GM12878 (cell line): ENCODE measurements around the gene RFPL2. TPM values are rescaled to one million over a fixed set of nuclear protein-coding genes. Genes with fewer than 3 reads are reported as not detected.

ENCODE experiments used
- ATAC-seq: fragments of 200-7000 bp; cut with Tn5 transposase; 3 replicates; pipeline ENCODE4 v1.9.1; 2020; ENCODE audit warnings: mild to moderate bottlenecking, moderate library complexity
- BruUV-seq: library from RNA; stranded (reverse); fragments of 400-500 nt; replicated peaks from 2 replicates; lab custom pipeline; 2021; lab: Mats Ljungman, UMichigan
- CTCF ChIA-PET: fragments of 300-600 bp; sonication (Branson Sonifier 250); formaldehyde crosslinking; extraction: SDS; loops from one replicate; lab custom pipeline; 2021; ENCODE audit warnings: inconsistent platforms; lab: Yijun Ruan, JAX
- POLR2A ChIA-PET: fragments of 350-600 bp; formaldehyde crosslinking; extraction: SDS; loops from one replicate; lab custom pipeline; 2021; ENCODE audit warnings: inconsistent platforms; lab: Charles Lee
- RAD21 ChIA-PET: fragments of 300-600 bp; sonication (Branson Sonifier 250); formaldehyde crosslinking; loops from one replicate; lab custom pipeline; 2023; ENCODE audit warnings: antibody characterized with exemption; ENCODE audit not compliant: unreplicated experiment; lab: Charles Lee
- SMC1A ChIA-PET: fragments of 300-600 bp; sonication (Branson Sonifier 250); formaldehyde crosslinking; loops from one replicate; lab custom pipeline; 2023; ENCODE audit not compliant: unreplicated experiment, uncharacterized antibody; lab: Charles Lee
- DNase-seq: peaks from one replicate; pipeline ENCODE4 v3.0.0-alpha.2; 2011; ENCODE audit warnings: low read depth, low spot score
- FAIRE-seq: peaks from 3 replicates; lab custom pipeline; 2011; peaks lifted over from hg19 to GRCh38; lab: Jason Lieb, UNC
- H2AFZ ChIP-seq: 2 replicates; pipeline ENCODE4 v1.6.0; 2011; ENCODE audit warnings: low read depth, low read length, control low read depth; ENCODE audit not compliant: control insufficient read depth
- H3K27ac ChIP-seq: 2 replicates; pipeline ENCODE4 v1.5.1; 2011; ENCODE audit warnings: control low read depth; ENCODE audit not compliant: control insufficient read depth, insufficient read depth
- H3K27me3 ChIP-seq, 2 experiments: replicated peaks in 1 of 2; 2 replicates each; pipeline versions ENCODE4 v1.6.0 to v1.6.1; 2011; ENCODE audit warnings: low read length in 1 of 2; ENCODE audit not compliant: control insufficient read depth in 2 of 2, insufficient read depth in 2 of 2
- H3K36me3 ChIP-seq, 2 experiments: 2 replicates each; pipeline ENCODE4 v1.5.1; 2011; ENCODE audit warnings: low read length in 1 of 2; ENCODE audit not compliant: control insufficient read depth in 2 of 2, insufficient read depth in 2 of 2
- H3K4me1 ChIP-seq: 2 replicates; pipeline ENCODE4 v1.6.1; 2011; ENCODE audit warnings: mild to moderate bottlenecking, low read length, moderate library complexity, mixed read lengths; ENCODE audit not compliant: control insufficient read depth, insufficient read depth
- H3K4me2 ChIP-seq: 2 replicates; pipeline ENCODE4 v1.6.0; 2011; ENCODE audit warnings: control low read depth; ENCODE audit not compliant: control insufficient read depth, insufficient read depth
- H3K4me3 ChIP-seq: fragments of 200-600 bp; sonication (generic); 2 replicates; pipeline ENCODE4 v1.5.1; 2016
- H3K79me2 ChIP-seq: 2 replicates; pipeline ENCODE4 v1.6.0; 2011; ENCODE audit warnings: low read length; ENCODE audit not compliant: control insufficient read depth, insufficient read depth
- H3K9ac ChIP-seq: 2 replicates; pipeline ENCODE4 v1.8.0; 2011; ENCODE audit warnings: low read length, control low read depth, mixed read lengths; ENCODE audit not compliant: control insufficient read depth, insufficient read depth
- H3K9me3 ChIP-seq: replicated peaks from 3 replicates; pipeline ENCODE4 v1.5.1; 2011; ENCODE audit warnings: mild to moderate bottlenecking, low read length; ENCODE audit not compliant: control insufficient read depth, insufficient read depth
- H4K20me1 ChIP-seq: 2 replicates; pipeline ENCODE4 v1.6.0; 2011; ENCODE audit not compliant: control insufficient read depth, insufficient read depth
- MYB ChIP-seq: fragments of 150-350 bp; IDR thresholded peaks from 2 replicates; pipeline ENCODE4 v1.6.1; 2014; ENCODE audit warnings: mild to moderate bottlenecking, low read depth, low read length, borderline replicate concordance
- ZNF217 ChIP-seq: fragments of 450-650 bp; IDR thresholded peaks from 2 replicates; pipeline ENCODE4 v1.6.1; 2017; ENCODE audit warnings: antibody characterized with exemption, mild to moderate bottlenecking
- WGBS: methylation state at CpG from one replicate; pipeline ENCODE4 v1.1.6; 2016; ENCODE audit warnings: low lambda C conversion rate; ENCODE audit not compliant: insufficient replicate concordance, insufficient coverage; ENCODE audit errors: missing lambda C conversion rate; 5-methylcytosine and 5-hydroxymethylcytosine counted together
- in situ Hi-C: fragments of 300-500 bp; cut with MboI; formaldehyde crosslinking; loops from 9 replicates; pipeline ENCODE4 v1.14.3; 2018; ENCODE audit warnings: mixed read lengths
- intact Hi-C: fragments of 100-400 bp; cut with micrococcal nuclease; formaldehyde crosslinking; loops from one replicate; pipeline ENCODE4 v1.14.2; 2022; ENCODE audit not compliant: unreplicated experiment
- polyA plus RNA-seq, 11 experiments: library from polyadenylated mRNA; depleted of rRNA in 4 of 11; unstranded in 6 of 11; stranded (reverse) in 5 of 11; fragments of >200 nt; fragmentation: Nextera tagmentation in 4 of 11; fragmentation: Illumina TruSeq in 1 of 11; extraction: Ambion mirVana in 4 of 11; extraction: Trizol in 1 of 11; gene quantifications; 1 replicate in 1 of 11; 2 replicates in 10 of 11; pipeline versions ENCODE4 v1.2.1 to v1.2.3, GENCODE V29; 2011 to 2016; ENCODE audit warnings: inconsistent platforms in 2 of 11, missing spikeins in 2 of 11, low read depth in 1 of 11
- total RNA-seq, 4 experiments: library from RNA; depleted of rRNA in 3 of 4; stranded (reverse); fragments of >200 nt in 3 of 4; fragmentation: Illumina TruSeq in 1 of 4; extraction: Trizol in 1 of 4; gene quantifications; 2 replicates each; pipeline versions ENCODE4 v1.2.1 to v1.2.3, GENCODE V29; 2013 to 2021

RFPL2 gene
- total and polyA plus RNA-seq, 10 of the 15 experiments (the other 5 are each of a cell fraction or from before 2014, with no cell fraction given), result not detected

- no peak for DNase-seq
Measured at GRCh38 chr22:32244547-32244946, 39.7 kb upstream of the RFPL2 start.

GRCh38 chr22:32240461-32240860 lies 35.6 kb upstream of the RFPL2 start:
- Histone ChIP-seq H3K27ac (no peak overlapping the region), H3K9ac (no peak overlapping the region), H4K20me1 (no peaks in the 10 kb centered on the region), H3K9me3 (no peaks in the 10 kb centered on the region), H3K4me3 (no peak overlapping the region), H3K36me3 (no peaks in the 10 kb centered on the region), H3K4me2 (no peak overlapping the region), H3K4me1 (no peaks in the 10 kb centered on the region), H3K79me2 (no peaks in the 10 kb centered on the region), H2AFZ (no peak overlapping the region), H3K27me3 (peaks cover 0 to 2% of the 10 kb centered on the region in 2 experiments; a peak in 1 of 4 replicates)
- ATAC-seq, result no peak
- ChIA-PET POLR2A (no interaction called here), RAD21 (no interaction called here), CTCF (no interaction called here), SMC1A (no interaction called here)
- 67% methylated on average over 2 of the region's 2 CpGs for WGBS
- intact Hi-C loops (no loop called here), in situ Hi-C loops (no loop called here)
- no TSS peak for BruUV-seq
- no peak for TF ChIP-seq ZNF217
- no peak for FAIRE-seq
- no peak for DNase-seq

More at GRCh38 chr22:32244547-32244946, 39.7 kb upstream of the RFPL2 start:
- no peak for FAIRE-seq
- 3% methylated on average over 1 of the region's 1 CpG for WGBS
- no peak overlapping the region for H2AFZ ChIP-seq
- in situ Hi-C loops (no loop called here), intact Hi-C loops (no loop called here)
- no peak for ATAC-seq
- ChIA-PET RAD21 (no interaction called here), CTCF (interaction anchor here (0.7 to 1.5 kb wide), 2 partner anchors 22 to 200 kb away, joined by 3 read pairs; no protein-coding TSS in a partner anchor)
- no peaks in the 10 kb centered on the region for H4K20me1 ChIP-seq
- no peaks in the 10 kb centered on the region for H3K4me1 ChIP-seq
- no peak overlapping the region for H3K27ac ChIP-seq
- no peak overlapping the region for H3K4me2 ChIP-seq
- no peaks in the 10 kb centered on the region for H3K79me2 ChIP-seq
- H3K36me3 ChIP-seq, result no peaks in the 10 kb centered on the region
- no peaks in the 10 kb centered on the region for H3K9me3 ChIP-seq
- no peak overlapping the region for H3K9ac ChIP-seq
- no peak for TF ChIP-seq MYB
- TF ChIP-seq, all 136 proteins: peak for 0
- no TSS peak for BruUV-seq
- no peak overlapping the region for H3K4me3 ChIP-seq
- peaks cover 0 to 3% of the 10 kb centered on the region in 2 experiments; a peak in 1 of 4 replicates for H3K27me3 ChIP-seq
- POLR2A ChIA-PET, result no interaction called here
- SMC1A ChIA-PET, result no interaction called here
